HG03159 (cell line): ENCODE data around the gene CCNC.

Source experiments
- ATAC-seq: cut with Tn5 transposase; IDR thresholded peaks from one replicate; pipeline ENCODE4 v1.9.1; 2021; ENCODE audit warnings: mild to moderate bottlenecking, moderate library complexity; ENCODE audit not compliant: unreplicated experiment

The CCNC gene

DNA sequence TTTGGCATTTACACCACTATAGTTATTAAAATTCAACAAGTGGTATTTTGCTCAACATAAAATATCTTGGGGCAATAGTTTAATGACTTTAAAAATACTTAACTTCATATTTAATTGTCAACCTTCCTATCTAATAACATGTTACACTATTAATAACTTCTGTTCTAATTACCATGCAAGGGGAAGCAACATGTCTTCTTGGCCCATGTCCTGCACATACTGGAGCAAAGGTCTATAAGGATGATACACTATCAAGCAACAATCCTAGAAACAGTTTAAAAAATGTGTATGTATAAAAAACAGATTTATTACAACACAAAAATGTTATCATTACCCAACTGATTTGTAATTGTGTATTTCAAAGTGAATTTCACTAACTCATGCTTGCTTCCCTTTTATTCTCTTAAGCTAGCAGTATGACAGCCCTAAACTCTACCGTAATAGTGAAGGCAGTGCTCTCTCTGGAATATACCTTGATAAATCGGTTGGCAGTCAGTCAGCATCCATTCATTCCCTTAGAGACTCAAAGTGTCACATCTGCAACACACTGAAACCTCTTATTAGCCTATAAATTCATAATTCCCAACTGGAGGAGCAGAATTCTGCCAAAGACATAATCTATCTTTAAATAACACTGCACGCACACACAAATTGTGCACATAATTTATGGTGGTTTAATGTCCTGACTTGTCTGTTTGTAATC is 18.3 kb downstream of the CCNC start:
- no peak for ATAC-seq

DNA sequence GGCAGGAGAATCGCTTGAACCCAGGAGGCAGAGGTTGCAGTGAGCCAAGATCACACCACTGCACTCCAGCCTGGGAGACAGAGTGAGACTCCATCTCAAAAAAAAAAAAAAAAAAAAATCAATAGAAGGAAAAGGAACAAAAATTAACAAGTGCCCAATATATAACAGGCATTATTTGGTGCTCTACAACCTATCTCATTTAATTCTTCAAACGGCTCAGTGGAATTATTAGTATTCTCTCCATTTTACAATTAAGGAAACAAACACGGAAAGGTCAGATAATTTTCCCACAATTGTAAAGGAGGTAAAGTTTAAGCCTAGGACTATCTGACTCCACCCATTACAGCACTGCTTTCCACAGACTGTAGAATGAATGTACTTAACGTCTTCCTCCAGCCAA is 19.8 kb downstream of the CCNC start:
- no peak for ATAC-seq

DNA sequence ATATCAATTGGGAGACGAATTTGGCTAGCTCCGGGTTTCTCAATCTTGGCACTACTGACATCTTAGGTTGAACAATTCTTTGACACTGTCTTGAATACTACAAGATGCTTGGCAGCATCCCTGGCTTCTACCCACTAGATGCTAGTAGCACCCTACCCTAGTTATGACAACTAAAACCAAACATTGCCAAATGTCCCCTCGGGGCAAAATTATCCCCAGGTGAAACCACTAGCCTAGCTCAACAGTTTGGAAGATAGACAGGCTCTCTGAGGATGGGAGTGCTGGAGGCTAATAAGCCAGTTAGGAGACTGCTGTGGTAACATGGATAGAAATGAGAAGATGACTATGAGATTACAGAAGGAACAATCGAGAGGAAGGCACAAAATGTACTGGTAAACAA is 20.9 kb downstream of the CCNC start:
- ATAC-seq, result no peak

DNA sequence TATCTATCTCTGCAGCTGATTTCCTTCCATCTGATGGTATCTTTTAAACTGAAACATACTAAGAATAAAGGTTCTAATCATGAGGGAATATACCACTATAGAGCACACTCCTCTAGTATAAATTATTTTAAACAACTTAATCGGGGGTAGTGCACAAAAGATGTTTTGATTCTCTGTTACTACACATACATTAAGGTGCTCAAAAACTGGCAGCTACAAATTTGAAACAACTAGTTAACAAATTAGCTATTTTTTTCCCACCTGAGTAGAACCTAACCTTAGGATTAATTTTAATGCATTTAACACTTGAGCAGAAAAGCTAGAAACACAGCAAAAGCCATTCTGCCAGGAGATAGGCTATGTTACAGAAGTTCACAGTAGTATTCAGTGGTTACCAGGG is 23.0 kb downstream of the CCNC start:
- no peak for ATAC-seq

DNA sequence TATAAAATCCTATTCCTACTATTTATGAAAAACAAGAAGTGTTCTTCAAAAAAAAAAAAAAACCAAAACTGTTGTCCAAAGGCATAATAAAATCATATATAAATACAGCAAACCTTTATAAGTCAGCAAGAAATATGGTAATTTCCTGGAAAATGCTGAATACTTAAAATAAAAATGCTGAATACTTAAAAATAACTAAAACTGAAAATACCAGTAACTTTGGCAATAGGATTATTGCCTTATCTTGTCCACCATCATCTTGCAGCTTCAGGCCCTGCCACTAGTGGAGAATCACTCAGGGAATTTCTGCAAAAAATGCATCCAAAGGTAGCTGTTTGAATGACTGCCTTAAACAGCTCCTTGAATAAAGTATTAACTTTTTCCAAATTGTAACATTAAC is 24.5 kb downstream of the CCNC start:
- no peak for ATAC-seq

DNA sequence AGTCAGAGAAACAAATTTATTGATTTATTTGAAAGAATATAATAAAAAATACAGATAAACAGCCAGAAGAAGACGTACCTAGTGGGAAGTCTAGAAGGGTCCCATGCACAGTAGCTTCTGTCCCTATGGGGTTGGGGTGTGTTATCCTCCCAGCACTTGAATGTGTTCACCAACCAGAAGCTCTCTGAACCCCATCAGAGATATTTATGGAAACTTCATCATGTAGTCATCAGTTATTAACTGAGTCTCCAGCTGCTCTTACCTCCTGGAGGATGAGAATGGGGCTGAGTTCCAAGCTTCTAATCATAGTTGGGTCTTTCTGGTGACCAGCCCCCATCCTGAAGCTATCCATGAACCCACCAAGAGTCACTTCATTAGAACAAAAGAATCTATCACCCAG is 37.8 kb downstream of the CCNC start:
- no peak for ATAC-seq

DNA sequence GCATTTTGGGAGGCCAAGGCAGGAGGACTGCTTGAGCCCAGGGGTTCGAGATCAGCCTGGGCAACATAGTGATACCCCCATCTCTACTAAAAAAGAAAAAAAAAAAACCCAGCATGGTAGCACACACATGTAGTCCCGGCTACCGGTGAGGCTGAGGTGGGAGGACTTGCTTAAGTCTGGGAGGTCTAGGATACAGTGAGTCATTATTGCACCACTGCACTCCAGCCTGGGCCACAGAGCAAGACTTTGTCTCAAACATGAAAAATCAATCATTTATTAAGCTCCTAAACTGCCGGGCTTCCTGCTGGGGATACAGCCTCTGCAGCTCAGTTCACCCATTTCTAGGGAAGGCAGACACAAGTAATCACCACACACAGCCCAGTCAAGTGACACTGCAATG is 45.9 kb downstream of the CCNC start:
- ATAC-seq, result no peak

DNA sequence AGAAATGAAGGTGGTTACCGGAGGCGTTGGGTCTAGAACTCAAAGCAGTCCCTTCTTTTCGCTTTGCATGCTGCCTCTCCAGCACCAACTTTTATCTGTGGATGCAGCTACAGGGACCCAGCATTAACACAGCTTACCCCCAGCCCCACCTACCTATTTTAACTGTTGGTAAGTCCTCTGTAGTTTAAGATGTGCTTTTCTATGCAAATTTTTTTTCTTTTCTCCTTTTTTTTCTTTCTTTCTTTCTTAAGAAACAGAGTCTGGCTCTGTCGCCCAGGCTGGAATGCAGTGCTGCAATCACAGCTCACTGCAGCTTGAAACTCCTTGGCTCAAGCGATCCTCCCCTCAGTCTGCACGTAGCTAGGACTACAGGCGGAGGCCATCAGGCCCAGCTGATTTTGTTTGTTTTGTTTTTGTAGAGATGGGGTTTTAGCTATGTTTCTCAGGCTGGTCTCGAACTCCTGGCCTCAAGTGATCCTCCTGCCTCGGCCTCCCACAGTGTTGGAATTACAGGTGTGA is 46.8 kb downstream of the CCNC start:
- ATAC-seq, result peak; percentile 29

DNA sequence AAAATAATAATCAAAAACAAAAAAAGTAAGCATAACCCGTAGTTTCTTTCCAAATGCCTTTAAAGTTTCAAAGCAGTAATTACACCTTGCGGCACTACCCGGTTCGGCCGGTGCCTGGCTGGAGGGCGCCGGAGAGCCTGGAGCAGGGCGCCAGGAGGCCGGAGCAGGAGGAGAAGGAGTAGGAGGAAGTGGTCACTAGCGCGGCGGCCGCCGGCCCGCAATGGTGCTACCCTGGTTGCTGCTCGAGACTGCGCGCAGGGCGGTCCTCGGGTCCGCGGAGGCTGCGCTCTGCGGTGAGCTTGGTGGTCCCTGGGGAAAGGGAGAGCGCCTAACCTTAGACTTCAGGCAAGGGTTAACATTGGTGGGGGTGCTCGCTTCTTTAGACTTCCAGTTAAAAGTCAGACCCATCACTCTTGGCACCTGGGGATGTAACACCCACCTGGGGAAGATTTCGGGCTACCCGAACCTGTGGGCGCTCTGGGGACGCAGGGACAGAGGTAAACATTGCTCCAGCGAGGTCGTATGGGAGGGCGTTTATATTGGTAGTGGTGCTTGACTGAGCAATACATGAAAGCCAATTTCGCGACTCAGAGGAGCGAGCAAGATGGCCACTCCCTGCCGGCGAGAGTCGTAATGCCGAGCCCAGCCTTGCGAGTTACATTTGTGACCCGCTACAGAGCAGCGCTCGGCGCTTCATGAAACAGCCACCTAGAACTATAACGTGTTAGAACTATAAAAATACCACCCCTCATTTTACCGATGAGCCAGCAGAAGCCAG is 47.4 kb downstream of the CCNC start:
- ATAC-seq, result peak; percentile 95

DNA sequence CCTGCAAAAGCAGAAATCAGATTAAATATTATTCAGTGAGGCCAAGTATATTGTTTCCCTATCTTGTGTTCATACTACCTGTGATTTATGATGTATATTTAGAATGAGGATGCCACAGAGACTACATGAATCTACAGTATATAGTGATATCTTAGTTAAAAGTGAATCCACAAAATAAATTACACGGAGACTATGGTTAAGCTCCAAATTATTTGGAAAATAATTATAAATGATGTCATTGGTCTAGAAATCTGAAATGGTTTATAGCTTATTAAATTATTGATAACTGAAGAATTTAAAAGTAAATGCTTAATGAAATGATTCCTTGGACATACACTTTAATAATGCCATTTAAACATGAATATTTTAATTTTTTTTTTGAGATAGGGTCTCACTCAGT is 49.0 kb downstream of the CCNC start:
- ATAC-seq, result no peak

DNA sequence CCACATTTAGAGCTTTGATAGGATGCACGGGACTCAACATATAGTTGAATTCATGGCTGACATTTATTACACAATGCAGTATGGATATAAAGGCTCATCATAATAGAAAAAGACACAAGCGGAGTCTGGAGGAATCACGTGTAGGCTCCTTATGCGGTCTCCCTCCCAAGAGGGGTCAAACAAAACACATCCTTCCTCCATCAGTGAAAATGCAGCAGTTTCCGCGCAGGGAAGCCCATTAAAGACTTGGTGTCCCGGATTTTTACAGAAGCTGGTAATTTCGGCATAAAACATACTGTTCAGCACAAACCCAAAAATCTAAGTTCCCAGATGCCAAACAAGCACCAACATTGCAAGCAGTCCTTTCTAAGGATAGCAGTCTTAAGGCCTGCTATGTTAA is 54.4 kb downstream of the CCNC start:
- no peak for ATAC-seq

DNA sequence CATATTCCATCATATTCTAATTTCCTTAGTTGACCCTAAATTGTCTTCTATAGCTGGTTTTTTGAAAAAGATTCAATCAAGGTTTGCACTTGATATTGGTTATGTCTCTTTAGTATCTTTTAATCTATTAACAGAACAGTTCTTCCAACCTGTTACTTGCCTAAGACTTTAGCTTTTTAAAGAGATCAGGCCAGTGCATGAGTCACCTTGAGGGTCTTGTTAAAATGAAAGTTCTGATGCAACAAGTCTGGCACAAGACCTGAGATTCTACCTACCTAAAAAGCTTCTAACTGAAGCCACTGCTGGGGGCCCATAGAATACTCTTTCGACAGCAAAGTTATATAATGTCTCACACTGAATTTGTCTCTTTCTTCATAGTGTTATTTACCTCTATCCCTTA is 56.4 kb downstream of the CCNC start:
- no peak for ATAC-seq

DNA sequence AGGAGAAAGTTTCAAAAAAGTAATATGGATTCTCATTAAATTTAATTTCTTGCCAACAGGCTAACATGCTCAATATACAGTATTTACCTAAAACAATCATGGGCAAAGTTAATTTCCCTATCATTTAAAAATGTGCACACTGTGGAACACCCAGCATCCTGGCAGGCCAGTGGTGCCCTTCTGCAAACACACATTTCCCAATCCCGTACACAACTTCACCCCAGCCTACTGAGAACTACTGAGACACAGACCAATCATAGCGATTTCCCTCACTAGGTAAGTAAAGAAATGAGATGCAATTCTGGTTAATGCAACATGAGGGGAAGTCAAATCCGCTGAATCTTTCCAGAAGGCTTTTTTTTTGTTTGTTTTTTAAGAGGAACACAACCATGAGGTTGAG is 60.8 kb downstream of the CCNC start:
- no peak for ATAC-seq

DNA sequence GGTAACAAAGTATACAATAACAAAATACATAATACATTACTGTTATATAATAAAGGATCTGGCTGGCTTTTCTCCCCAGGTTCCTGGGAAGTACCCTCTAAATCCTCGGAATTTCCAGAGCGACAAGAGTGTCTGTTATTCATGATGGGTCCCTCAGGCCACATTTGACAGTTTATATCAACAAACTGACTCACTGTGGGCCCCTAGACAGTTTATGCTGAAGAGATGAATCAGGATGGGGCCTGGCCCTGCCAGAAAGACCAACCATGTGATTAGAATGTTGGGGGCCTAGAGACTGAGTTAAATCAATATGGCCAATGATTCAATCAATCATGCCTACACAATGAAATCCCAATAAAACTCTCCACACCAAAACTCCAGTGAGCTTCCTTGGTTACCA is 66.7 kb downstream of the CCNC start:
- ATAC-seq, result no peak

DNA sequence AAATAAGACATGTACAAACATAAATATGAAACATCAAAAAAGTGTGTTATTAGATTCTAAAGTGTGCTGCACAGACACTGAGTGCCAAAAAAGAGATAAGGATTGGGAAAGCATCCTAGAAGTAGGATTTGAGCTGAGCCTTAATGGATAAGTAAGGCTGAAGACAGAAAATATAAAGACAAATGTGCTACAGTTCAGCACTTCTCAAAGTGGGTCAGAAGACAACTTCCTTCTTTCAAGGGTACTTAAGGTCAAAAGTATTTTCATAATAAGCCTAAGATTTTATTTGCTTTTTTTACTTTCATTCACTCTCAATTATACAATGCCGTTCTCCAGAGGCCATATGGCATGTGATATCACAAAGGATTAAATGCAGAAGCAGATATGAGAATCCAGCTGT is 70.0 kb downstream of the CCNC start:
- ATAC-seq, result no peak

DNA sequence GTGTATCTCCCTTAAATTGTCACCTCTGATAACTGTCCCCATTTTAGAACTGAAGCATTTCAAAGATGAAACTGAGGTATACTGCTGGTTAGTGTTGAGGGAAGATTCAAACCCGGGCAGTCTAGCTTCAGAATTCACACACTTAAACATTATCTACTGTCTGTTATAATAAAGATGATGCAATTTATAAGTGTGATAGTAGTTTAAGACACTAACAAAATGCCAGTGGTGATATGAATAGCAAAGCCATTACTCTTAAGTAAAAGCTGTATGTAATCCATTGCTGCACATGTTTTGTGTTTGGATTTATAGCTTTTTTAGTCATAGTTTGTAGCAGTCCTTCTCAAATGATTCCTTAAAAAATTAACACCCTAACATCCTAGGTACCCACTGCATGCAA is 73.0 kb downstream of the CCNC start:
- no peak for ATAC-seq
